GM21360 (cell line): Measurements from ENCODE around the gene IL31.

Experiments used
- ATAC-seq: cut with Tn5 transposase; IDR thresholded peaks from one replicate; pipeline ENCODE4 v1.9.1; 2021; ENCODE audit warnings: mild to moderate bottlenecking, moderate library complexity; ENCODE audit not compliant: unreplicated experiment

IL31 gene

DNA sequence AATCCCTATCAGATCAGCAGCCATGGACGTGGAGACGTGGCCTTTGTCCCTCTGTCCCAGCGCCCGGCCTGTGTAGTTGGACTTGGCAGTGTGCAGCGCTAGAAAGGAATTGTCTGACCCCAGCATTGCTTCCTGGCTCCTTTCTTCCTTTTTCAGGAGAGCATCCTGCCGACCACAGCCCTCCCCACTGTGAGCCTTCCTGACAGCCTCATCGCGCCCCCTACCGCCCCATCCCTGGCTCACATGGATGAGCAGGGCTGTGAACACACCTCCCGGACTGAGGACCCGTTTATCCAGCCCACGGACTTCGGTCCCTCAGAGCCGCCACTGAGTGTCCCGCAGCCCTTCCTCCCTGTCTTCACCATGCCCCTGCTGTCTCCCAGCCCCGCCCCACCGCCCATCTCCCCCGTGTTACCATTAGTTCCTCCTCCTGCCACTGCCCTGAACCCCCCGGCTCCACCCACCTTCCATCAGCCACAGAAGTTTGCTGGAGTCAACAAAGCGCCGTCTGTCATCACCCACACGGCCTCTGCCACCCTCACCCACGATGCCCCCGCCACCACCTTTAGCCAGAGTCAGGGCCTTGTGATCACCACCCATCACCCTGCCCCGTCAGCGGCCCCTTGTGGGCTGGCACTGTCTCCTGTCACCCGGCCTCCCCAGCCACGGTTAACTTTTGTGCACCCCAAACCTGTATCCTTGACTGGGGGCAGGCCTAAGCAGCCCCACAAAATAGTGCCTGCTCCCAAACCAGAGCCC is 40.6 kb downstream of the IL31 start:
- no peak for ATAC-seq

DNA sequence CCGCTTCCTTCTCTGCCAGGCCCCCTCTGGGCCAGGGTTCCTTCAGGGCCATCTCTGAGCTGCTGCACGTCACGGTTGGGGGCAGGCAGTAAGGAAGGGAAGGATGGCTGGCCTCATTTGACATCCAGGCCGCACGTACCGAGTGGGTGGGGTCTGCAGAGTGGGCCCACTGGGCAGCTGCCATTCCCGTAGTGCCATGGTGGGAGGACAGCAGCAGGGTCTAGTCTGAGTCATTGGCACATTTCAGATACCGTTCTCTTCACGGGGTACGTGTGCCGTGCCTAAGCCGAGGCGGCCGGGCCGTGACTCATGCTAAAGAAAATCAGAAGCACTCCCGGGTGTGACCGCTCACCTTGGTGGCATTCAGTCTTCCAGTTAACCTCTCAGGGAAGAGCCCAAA is 43.9 kb downstream of the IL31 start:
- ATAC-seq: no peak

DNA sequence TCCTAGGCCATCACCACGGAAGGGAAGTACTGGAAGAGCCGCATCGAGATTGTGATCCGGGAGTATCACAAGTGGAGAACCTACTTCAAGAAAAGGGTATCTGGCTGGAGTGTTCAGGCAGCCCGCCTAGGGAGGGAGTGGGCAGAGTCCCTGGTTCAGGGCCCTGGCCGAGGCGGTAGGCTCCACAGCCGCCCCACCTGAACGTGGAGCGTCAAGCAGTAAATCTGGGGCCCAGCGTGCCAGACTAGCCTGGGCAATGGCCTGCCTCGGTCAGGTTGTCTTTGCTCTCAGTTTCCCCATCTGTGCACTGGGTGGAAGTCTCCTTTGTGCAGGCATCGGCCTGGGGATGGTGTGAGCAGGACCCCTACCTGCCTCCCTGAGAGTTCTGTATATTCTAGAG is 44.9 kb downstream of the IL31 start:
- no peak for ATAC-seq

DNA sequence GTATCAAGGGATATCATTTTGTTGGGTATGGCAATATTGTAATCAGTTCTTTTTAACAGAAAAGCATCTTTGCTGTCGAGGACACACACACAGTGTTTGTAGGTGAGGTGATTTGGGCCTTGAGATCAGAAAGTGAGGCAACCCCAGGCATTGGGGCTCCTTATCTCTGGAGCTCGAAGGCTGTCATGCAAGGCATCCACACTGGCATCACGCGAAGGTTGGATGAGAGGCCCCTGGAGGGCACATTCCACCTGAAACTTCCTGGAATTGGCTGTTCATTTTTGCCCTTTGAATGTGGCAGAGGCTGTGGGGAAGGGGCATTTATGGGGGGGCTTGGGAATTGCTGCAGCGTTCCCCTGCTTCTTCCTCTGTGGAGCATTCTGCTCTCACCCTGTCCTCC is 45.5 kb downstream of the IL31 start:
- ATAC-seq: no peak

DNA sequence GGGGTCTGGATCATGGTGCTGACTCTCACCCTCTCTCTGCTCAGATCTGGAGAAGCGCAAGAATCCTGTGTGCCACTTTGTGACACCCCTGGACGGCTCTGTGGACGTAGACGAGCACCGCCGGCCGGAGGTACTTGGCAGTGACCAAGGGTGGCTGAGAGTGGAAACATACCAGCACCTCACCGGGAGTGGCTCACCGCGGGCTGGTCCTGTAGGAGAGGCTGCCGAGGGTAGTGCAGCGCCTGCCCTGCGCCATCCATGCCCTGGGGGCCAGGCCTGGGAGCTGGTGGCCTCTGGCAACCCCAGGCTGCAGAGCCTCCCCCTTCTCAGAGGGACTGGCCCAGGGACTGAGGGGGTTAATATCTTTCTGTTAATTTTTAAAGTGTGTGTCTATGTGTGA is 46.2 kb downstream of the IL31 start:
- ATAC-seq: no peak

DNA sequence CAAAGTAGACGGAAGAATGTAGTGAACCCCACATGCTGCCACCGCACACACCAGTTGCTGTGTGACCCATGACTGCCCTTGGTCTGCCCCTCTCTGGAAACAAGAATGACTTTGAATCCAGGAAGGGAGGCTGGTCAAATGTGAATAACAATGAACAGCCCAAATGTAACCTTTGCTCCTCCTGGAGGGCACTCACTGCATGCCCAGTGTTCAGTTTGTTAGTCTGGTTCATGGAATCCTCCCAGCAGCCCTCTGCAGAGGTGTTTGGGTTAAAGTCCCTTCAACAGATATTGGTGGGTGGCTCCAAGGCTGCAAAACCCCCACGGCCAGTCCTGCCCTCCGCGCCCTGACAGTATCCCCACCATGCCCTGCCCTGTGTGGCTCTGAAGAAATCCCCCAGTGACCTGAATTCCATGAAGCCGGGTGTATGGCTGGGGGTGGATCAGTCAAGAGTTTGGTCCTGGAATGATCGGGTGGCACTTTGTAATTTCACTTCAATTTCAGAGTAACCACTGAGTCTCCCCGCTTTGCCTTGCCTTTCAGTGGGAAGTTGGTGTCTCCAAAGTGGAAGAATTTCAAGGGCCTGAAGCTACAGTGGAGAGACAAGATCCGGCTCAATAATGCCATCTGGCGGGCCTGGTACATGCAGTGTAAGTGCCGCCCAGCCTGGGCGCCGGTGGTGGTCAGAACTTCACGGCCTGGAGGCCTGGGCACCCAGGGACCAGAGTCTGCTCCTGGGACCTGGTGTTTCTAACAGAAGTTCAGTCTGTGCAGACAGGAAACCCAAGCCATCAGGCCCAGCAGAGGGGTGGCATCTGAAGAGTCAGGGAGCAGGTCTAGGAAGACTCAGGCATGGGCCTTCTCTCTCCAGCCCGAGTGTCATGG is 47.1 kb downstream of the IL31 start:
- no peak for ATAC-seq

DNA sequence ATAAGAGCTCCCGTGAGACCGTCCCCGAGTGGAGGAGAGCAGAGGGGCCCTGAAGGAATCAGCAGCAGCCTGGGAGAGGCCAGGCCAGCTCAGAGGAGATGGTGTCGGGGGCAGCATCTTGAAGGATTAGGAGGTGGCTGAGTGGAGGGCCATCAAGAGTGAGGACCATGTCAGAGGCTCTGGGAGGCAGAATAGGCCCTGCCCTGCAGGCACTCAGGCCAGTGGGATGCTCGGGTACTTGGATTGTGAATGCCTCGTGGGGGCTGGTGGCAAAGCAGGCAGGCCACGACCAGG is 47.7 kb downstream of the IL31 start:
- no peak for ATAC-seq

DNA sequence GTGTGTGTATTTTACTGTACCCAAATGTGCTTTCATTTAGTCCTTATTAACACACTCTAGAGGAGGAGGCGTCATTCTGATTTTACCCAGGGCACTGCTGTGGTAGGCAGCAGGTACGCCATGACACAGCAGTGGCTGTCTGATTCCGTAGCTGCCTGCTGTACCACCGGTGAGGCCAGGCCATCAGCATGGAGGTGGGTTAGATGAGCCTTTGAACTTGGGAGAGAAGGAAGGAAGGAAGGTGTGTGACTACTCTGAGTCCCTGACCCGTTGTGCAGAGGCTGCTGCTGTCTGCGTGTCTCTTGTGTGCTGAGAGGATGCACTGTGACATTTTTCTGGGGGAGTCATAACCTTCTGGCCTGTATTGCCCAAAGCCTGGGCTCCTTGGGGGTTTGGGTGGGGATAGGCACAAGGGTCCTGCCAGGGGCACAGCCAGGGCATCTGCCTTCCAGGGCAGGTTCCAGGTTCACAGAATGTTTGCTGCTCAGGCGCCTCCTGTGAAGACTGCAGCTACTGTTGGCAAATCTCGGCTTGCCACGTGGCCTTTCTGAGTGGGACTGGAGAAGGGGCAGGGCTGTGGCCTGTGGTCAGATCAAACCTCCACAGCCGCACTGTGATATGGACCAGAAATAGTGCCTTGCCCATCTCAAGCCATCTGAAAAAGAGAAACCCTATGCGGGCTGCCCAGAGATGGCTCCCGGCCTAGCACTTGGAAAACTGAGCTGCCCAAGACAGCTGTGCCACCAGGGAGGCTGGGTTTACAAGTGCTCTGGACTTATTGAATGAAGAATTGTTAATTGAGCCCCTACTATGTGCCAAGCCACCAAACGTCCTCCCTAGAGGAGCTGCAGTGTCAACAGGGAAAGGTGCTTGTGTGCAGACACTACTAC is 48.3 kb downstream of the IL31 start:
- ATAC-seq: no peak

DNA sequence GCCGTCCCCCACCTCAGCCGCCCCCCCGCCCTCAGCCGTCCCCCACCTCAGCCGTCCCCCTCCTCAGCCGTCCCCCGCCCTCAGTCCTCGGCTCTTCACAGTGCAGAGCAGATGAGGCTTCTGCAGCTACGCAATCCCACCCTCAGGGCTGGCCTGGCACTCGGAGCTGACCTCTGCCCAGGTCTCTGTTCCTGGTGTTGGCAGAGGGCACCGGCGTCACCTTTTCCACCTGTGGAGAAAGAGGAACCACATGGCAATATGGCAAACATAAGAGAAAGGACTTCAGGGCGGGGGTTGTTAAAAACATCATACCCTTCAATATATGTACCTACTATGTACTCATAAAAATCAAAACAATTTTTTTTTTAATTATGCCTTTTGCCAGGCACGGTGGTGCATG is 49.7 kb downstream of the IL31 start:
- ATAC-seq: no peak

DNA sequence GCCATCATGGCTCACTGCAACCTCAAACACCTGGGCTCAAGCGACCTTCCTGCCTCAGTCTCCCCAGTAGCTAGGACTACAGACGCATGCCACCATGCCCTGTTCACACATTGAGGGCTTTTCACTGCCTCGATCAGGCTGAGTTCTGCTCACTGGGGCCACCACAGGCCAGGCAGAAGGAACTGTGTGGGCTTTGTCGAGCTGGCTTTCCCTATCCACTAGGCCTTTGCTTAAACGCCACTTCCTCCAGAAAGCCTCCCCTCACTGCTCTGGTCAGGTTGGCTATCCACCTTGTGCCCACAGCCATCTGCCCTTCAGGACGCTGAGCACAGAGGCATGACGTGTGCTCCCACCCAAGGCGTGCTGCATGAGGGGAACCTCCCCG is 50.3 kb downstream of the IL31 start:
- no peak for ATAC-seq

DNA sequence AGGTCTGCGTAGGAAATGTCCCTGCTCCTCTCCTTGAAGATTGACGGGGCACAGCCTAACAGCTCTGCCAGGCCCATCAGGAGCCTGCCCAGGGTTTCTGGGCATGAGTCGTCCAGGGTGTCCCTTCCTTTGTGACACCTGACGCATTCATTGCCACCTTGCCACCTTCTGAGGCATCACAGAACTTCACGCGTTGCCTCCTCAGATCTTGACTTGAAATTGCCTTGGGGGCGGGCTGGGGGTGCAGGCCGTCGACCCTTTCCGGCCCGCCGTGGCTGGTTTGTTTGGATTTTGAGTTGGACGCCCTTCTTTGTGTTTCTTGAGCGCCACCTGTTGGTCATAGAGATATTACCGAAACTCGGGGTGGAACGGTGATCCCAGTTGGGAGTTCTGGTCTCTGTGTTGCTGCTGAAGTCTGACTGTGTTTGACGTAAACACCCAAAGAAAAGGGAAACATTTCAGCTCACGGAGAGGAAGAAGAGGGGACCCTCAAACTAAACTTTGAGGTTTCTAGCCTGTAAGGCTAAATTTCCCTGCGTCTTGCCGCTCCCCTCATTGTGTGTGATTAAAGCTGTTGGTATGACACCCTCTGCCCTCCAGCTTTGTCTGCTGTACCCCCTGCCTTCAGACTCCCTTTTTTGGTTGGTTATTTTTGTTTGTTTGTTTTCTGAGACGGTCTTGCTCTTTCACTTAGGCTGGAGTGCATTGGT is 50.8 kb downstream of the IL31 start:
- ATAC-seq: no peak
